Midbrain (tissue), 1 donor: Measurements from ENCODE around the gene QRICH1.
"Not testable (repeated sequence)": the region's sequence is repeated elsewhere in the genome, so short reads cannot be mapped to it uniquely, and the experiment has no call there.

Source experiments
- DNase-seq: peaks from one replicate; lab custom pipeline; 2025; lab: John Stamatoyannopoulos, UW

Gene QRICH1

GRCh38 chr3:49017229-49017970 lies 76.5 kb downstream of the QRICH1 start:
- DNase-seq = no peak

DNA sequence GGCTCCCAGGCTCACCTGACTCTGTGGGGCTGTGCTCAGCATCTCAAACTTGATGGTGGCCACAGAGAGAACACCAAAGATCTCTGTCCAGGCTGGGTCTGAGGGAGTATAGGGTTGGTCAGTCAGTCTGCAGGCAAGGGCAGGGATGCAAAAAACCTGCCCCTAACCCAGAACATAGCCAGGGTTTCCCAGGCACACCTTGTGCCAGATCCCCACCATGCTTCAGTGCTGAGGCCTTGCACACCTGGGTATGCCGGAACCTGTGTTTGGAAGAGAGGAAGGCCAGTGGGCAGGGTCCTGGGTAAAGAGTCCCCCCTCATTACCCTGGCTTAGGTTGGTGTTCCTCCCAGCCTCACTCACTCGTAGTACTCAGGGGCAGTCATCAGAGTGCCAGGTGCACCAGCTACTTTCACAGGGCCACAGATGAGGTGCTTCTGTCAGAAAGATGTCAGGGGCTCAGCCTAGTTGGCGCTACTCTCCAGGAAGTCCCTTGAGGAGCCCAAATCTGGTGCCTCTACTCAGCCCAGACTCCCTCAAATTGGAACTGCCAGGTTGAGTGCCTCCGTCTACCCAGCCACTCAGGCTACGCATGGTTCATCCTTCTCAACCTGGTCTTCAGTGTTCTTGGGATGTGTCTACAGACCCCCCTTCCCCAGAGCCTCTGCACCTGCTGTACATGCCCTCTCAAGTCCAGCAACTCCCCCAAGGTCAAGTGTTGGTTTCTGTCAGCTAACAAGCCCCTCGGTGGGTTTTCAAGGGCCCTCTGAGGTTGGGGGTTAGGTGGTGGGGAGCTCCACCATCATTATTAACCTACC lies 77.2 kb downstream of the QRICH1 start:
- DNase-seq = no peak

DNA sequence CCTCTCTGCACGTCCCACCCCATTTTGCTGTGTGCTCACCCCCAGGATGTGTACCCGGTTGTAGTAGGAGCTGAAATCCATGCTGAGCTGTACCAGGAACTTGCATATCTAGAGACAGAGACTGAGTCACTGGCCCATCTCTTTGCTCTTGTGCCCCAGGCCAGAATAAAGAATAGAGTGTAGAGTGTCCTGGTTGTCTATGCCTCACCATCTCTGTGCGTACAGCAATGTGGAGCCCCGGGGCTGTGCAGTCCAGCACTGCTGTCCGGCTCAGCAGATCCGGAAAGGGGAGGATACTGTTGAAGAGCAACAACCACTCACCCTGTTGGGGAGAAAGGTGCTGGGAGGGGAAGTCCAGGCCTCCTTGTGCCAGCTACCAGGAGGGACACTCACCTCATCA lies 78.1 kb downstream of the QRICH1 start:
- DNase-seq = no peak

DNA sequence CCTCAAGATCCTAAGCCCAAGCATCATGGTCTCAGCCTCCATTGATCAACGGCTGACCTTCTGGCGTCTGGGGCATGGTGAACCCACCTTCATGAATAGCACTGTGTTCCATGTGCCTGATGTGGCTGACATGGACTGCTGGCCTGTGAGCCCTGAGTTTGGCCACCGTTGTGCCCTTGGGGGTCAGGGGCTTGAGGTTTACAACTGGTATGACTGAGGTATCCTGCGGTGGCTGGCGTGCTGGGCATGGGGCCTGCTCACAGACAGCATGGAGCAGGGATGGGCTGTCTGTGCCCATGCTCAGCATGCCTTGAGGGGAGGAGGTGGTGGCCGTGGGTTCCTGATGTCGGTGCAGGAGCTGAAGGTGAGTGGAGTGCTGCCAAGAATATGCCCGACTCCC lies 78.8 kb downstream of the QRICH1 start:
- no peak for DNase-seq

GRCh38 chr3:49013738-49014660 lies 79.9 kb downstream of the QRICH1 start:
- no peak for DNase-seq

- no peak for DNase-seq
Measured at GRCh38 chr3:49013113-49013737, 80.6 kb downstream of the QRICH1 start.

- DNase-seq = no peak
Measured at GRCh38 chr3:49012441-49013017, 81.3 kb downstream of the QRICH1 start.

- DNase-seq = no peak
Measured at GRCh38 chr3:49009396-49009795, 84.5 kb downstream of the QRICH1 start.

- not testable (repeated sequence) for DNase-seq
Measured at GRCh38 chr3:49008627-49009026, 85.2 kb downstream of the QRICH1 start.

GRCh38 chr3:49007771-49008528 lies 85.9 kb downstream of the QRICH1 start:
- DNase-seq = peak; percentile 64

- peak; percentile 94 for DNase-seq
Measured at GRCh38 chr3:49007068-49007770, 86.7 kb downstream of the QRICH1 start, which contains the start of gene WDR6. TSS of gene WDR6 (plus strand) at chr3:49007391. CDS start at chr3:49007432, 41 bp downstream.

DNA sequence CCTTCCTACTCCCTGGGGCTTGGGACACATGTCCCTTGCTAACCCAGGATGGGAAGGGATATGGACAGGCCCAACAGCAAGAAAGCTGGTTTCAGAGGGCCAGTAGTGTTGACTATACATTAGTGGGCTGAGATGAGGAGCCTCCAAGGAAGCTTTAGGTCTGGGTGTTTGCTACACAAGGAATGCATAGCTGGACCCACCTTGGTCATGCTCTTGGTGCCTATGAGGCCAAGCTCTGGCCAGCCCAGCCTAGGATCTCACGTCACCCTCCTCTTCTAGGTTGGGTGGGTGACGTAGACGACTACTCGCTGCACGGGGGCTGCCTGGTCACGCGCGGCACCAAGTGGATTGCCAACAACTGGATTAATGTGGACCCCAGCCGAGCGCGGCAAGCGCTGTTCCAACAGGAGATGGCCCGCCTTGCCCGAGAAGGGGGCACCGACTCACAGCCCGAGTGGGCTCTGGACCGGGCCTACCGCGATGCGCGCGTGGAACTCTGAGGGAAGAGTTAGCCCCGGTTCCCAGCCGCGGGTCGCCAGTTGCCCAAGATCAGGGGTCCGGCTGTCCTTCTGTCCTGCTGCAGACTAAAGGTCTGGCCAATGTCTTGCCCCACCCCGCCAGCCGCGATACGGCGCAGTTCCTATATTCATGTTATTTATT lies 87.3 kb downstream of the QRICH1 start:
- peak; percentile 30 for DNase-seq

GRCh38 chr3:49005998-49006397 lies 87.9 kb downstream of the QRICH1 start:
- no peak for DNase-seq

GRCh38 chr3:49005303-49005680 lies 88.6 kb downstream of the QRICH1 start:
- no peak for DNase-seq

DNA sequence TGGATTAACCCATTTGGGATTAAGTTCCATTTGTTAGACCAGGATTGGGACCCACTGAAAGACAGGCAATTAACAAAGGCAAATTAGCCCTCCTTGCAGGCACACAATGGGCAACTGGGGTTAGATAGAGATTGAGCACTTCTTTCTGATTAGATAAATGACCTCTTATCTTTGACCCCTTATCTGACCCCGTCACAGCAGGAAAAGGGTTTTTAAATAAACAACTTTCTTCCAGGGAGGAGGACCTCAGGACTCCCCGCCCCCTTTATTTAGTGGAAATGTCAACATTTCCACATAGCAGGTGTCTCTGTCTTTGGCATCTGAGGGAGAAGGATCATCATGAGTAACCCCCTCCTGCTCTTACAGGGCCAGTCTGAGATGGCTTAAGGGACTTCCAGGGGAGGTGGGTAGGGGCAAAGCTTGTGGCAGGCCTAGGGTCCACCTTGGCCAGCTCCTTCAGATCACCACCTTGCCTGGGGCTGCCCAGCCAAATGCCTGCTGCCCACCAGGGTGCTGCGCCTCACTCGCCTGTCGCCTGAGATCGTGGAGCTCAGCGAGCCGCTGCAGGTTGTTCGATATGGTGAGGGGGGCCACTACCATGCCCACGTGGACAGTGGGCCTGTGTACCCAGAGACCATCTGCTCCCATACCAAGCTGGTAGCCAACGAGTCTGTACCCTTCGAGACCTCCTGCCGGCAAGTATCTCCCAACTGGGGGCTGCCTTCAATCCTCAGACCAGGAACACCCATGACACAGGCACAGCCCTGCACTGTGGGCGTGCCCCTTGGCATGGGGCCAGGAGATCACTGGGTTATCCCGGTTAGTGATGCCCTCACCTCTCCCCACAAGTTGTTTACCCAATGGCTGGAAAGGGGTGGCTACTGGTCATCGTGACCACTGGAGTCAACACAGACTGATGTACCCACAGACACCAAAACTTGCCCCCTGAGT lies 89.2 kb downstream of the QRICH1 start:
- no peak for DNase-seq

DNA sequence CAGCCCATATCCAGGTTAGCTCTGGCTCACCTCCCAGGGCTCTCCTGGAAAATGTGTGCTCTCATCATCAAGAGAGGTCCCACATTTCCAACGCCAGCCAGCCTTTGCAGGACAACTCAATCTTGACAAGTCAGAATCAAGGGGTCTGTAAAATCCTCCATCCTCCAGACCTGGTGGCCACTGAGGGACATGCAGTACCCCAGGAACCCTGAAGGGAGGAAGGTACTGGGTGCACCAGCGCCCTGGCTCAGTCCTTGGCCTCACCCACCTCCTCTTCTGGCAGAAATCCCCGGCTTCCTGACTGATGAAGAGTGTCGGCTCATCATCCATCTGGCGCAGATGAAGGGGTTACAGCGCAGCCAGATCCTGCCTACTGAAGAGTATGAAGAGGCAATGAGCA lies 92.7 kb downstream of the QRICH1 start:
- no peak for DNase-seq

- no peak for DNase-seq
Measured at GRCh38 chr3:48999085-48999858, 94.6 kb downstream of the QRICH1 start.
